NCI-H128 (cell line): Measurements from ENCODE around the gene UROC1.

Experiments
- DNase-seq: peaks from one replicate; lab custom pipeline; 2025; ENCODE audit not compliant: unreplicated experiment; lab: John Stamatoyannopoulos, UW

UROC1 gene

GRCh38 chr3:126445506-126445905 lies 72.1 kb downstream of the UROC1 start:
- DNase-seq, result no peak

GRCh38 chr3:126442856-126443242 lies 74.7 kb downstream of the UROC1 start:
- DNase-seq, result no peak

- DNase-seq, result no peak
These were observed 75.3 kb downstream of the UROC1 start for GRCh38 chr3:126442094-126442855.

GRCh38 chr3:126441256-126441880 lies 76.2 kb downstream of the UROC1 start:
- DNase-seq, result no peak

- no peak for DNase-seq
These were observed 76.9 kb downstream of the UROC1 start for GRCh38 chr3:126440709-126440995.

GRCh38 chr3:126439968-126440708 lies 77.4 kb downstream of the UROC1 start:
- DNase-seq, result no peak

GRCh38 chr3:126439346-126439967 lies 78.1 kb downstream of the UROC1 start:
- no peak for DNase-seq

- DNase-seq, result no peak
These were observed 78.8 kb downstream of the UROC1 start for GRCh38 chr3:126438746-126439145.

GRCh38 chr3:126438186-126438585 lies 79.4 kb downstream of the UROC1 start:
- no peak for DNase-seq

- DNase-seq, result no peak
These were observed 80.5 kb downstream of the UROC1 start for GRCh38 chr3:126436826-126437717.

GRCh38 chr3:126435456-126436315 lies 81.9 kb downstream of the UROC1 start:
- no peak for DNase-seq

- no peak for DNase-seq
These were observed 82.6 kb downstream of the UROC1 start for GRCh38 chr3:126434931-126435411.

- DNase-seq, result no peak
These were observed 83.3 kb downstream of the UROC1 start for GRCh38 chr3:126434264-126434590.

GRCh38 chr3:126433496-126434263 lies 83.9 kb downstream of the UROC1 start:
- no peak for DNase-seq

- no peak for DNase-seq
These were observed 84.5 kb downstream of the UROC1 start for GRCh38 chr3:126433105-126433430.

- no peak for DNase-seq
These were observed 85.0 kb downstream of the UROC1 start for GRCh38 chr3:126432361-126433104.
